Neural cell (in vitro differentiated cells): ENCODE data around the gene CLCN5. TPM values are rescaled to one million over a fixed set of nuclear protein-coding genes. Genes with fewer than 3 reads are reported as not detected.

Experiments
- H2AFZ ChIP-seq: fragments of 200-600, 300-800 bp; sonication (generic), shearing (Covaris generic); 2 replicates; pipeline ENCODE4 v1.6.0; 2014; ENCODE audit warnings: low read depth, mild to moderate bottlenecking, antibody characterized with exemption, low read length, moderate library complexity
- H3F3A ChIP-seq: fragments of 200-600 bp; shearing (Covaris generic); 2 replicates; pipeline ENCODE4 v1.6.1; 2016; ENCODE audit warnings: mild to moderate bottlenecking, moderate library complexity, mixed read lengths, antibody characterized with exemption, low read length; ENCODE audit not compliant: insufficient read depth, poor library complexity, severe bottlenecking
- H3K27ac ChIP-seq: fragments of 200-600, 300-800 bp; sonication (generic), shearing (Covaris generic); 2 replicates; pipeline ENCODE4 v1.5.1; 2014; ENCODE audit warnings: mild to moderate bottlenecking, low read length, moderate library complexity
- H3K27me3 ChIP-seq: fragments of 300-800, 200-600 bp; sonication (generic), shearing (Covaris generic); 2 replicates; pipeline ENCODE4 v1.6.0; 2014; ENCODE audit warnings: mild to moderate bottlenecking, low read depth, low read length, moderate library complexity; ENCODE audit not compliant: insufficient read depth
- H3K36me3 ChIP-seq: fragments of 300-800, 200-600 bp; sonication (generic), shearing (Covaris generic); 2 replicates; pipeline ENCODE4 v1.5.1; 2014; ENCODE audit warnings: mild to moderate bottlenecking, antibody characterized with exemption, low read length, moderate library complexity; ENCODE audit not compliant: insufficient read depth
- H3K4me2 ChIP-seq: fragments of 300-800, 200-600 bp; sonication (generic), shearing (Covaris generic); 2 replicates; pipeline ENCODE4 v1.6.0; 2014; ENCODE audit warnings: mild to moderate bottlenecking, low read length
- H3K4me3 ChIP-seq: fragments of 300-800, 200-600 bp; sonication (generic), shearing (Covaris generic); 2 replicates; pipeline ENCODE4 v1.5.1; 2014; ENCODE audit warnings: mild to moderate bottlenecking, low read length, moderate library complexity
- H3K79me2 ChIP-seq: fragments of 200-600 bp; shearing (Covaris generic); replicated peaks from 2 replicates; pipeline ENCODE4 v1.6.0; 2014; ENCODE audit warnings: mild to moderate bottlenecking, low read length, moderate library complexity; ENCODE audit not compliant: insufficient read depth
- H3K9ac ChIP-seq: fragments of 300-800, 200-600 bp; sonication (generic), shearing (Covaris generic); 2 replicates; pipeline ENCODE4 v1.6.1; 2016; ENCODE audit warnings: mild to moderate bottlenecking, low read length, mixed read lengths
- H3K9me2 ChIP-seq: fragments of 200-600 bp; shearing (Covaris generic); 2 replicates; pipeline ENCODE4 v1.6.1; 2016; ENCODE audit warnings: mild to moderate bottlenecking, low read length, mixed read lengths; ENCODE audit not compliant: insufficient read depth
- H3K9me3 ChIP-seq: fragments of 200-600, 300-800 bp; sonication (generic), shearing (Covaris generic); 2 replicates; pipeline ENCODE4 v1.6.1; 2016; ENCODE audit warnings: mild to moderate bottlenecking, mixed run types, low read length, moderate library complexity, mixed read lengths
- H4K20me1 ChIP-seq: fragments of 200-600 bp; shearing (Covaris generic); 2 replicates; pipeline ENCODE4 v1.6.1; 2016; ENCODE audit warnings: mild to moderate bottlenecking, mixed run types; ENCODE audit not compliant: insufficient read depth
- CTCF ChIP-seq: fragments of 450-650 bp; IDR thresholded peaks from 2 replicates; pipeline ENCODE4 v1.5.1; 2014; ENCODE audit warnings: antibody characterized with exemption, mild to moderate bottlenecking, moderate library complexity; ENCODE audit not compliant: poor library complexity, severe bottlenecking
- EP300 ChIP-seq: fragments of 450-650 bp; conservative IDR thresholded peaks from 2 replicates; pipeline ENCODE4 v1.6.1; 2014; ENCODE audit warnings: antibody characterized with exemption, mild to moderate bottlenecking, moderate library complexity; ENCODE audit not compliant: poor library complexity, severe bottlenecking
- EZH2 ChIP-seq: fragments of 200-600, 300-800 bp; shearing (Covaris generic), sonication (generic); IDR thresholded peaks from 2 replicates; pipeline ENCODE4 v1.6.1; 2014; ENCODE audit warnings: antibody characterized with exemption, low read length, borderline replicate concordance, mild to moderate bottlenecking; ENCODE audit not compliant: insufficient read depth, poor library complexity, severe bottlenecking
- MXI1 ChIP-seq: fragments of 450-650 bp; conservative IDR thresholded peaks from 2 replicates; pipeline ENCODE4 v1.6.1; 2014; ENCODE audit warnings: antibody characterized with exemption, mild to moderate bottlenecking; ENCODE audit not compliant: poor library complexity, severe bottlenecking
- POLR2AphosphoS5 ChIP-seq: IDR thresholded peaks from 2 replicates; pipeline ENCODE4 v1.6.1; 2012
- RAD21 ChIP-seq: fragments of 450-650 bp; conservative IDR thresholded peaks from 2 replicates; pipeline ENCODE4 v1.6.1; 2014; ENCODE audit warnings: antibody characterized with exemption, mild to moderate bottlenecking, moderate library complexity
- SMC3 ChIP-seq: fragments of 450-650 bp; conservative IDR thresholded peaks from 2 replicates; pipeline ENCODE4 v1.6.1; 2014; ENCODE audit warnings: antibody characterized with exemption, mild to moderate bottlenecking, moderate library complexity; ENCODE audit not compliant: poor library complexity
- TAF1 ChIP-seq: IDR thresholded peaks from 2 replicates; pipeline ENCODE4 v1.6.1; 2012; ENCODE audit warnings: low read depth
- polyA plus RNA-seq: library from polyadenylated mRNA; depleted of rRNA; stranded (reverse); fragments of >200 nt; gene quantifications from 2 replicates; pipeline ENCODE4 v1.2.3, GENCODE V29; 2014
- TF ChIP-seq, protein P1 (sequence below): IDR thresholded peaks from 2 replicates; pipeline ENCODE4 v1.6.1; 2012; ENCODE audit warnings: borderline replicate concordance

The CLCN5 gene
- polyA plus RNA-seq, 1 donor from 2014 or later = 13.1 TPM

- no peaks in the 10 kb centered on the region for H3K9me3 ChIP-seq
- H3K79me2 ChIP-seq = peaks cover 13% of the 10 kb centered on the region
- no peaks in the 10 kb centered on the region for H3F3A ChIP-seq
- H3K36me3 ChIP-seq = no peaks in the 10 kb centered on the region
- H3K27me3 ChIP-seq = no peaks in the 10 kb centered on the region
- TF ChIP-seq MXI1 (peak; percentile 33), EP300 (peak; percentile 78), SMC3 (peak; percentile 42), POLR2AphosphoS5 (peak; percentile 77), TAF1 (no peak), CTCF (peak; percentile 64), RAD21 (peak; percentile 55), EZH2 (no peak)
- TF ChIP-seq, protein P1, sequence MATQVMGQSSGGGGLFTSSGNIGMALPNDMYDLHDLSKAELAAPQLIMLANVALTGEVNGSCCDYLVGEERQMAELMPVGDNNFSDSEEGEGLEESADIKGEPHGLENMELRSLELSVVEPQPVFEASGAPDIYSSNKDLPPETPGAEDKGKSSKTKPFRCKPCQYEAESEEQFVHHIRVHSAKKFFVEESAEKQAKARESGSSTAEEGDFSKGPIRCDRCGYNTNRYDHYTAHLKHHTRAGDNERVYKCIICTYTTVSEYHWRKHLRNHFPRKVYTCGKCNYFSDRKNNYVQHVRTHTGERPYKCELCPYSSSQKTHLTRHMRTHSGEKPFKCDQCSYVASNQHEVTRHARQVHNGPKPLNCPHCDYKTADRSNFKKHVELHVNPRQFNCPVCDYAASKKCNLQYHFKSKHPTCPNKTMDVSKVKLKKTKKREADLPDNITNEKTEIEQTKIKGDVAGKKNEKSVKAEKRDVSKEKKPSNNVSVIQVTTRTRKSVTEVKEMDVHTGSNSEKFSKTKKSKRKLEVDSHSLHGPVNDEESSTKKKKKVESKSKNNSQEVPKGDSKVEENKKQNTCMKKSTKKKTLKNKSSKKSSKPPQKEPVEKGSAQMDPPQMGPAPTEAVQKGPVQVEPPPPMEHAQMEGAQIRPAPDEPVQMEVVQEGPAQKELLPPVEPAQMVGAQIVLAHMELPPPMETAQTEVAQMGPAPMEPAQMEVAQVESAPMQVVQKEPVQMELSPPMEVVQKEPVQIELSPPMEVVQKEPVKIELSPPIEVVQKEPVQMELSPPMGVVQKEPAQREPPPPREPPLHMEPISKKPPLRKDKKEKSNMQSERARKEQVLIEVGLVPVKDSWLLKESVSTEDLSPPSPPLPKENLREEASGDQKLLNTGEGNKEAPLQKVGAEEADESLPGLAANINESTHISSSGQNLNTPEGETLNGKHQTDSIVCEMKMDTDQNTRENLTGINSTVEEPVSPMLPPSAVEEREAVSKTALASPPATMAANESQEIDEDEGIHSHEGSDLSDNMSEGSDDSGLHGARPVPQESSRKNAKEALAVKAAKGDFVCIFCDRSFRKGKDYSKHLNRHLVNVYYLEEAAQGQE = peak; percentile 91
- H3K27ac ChIP-seq = peak overlapping the region; percentile 98
- no peaks in the 10 kb centered on the region for H4K20me1 ChIP-seq
- H3K4me3 ChIP-seq = peak overlapping the region; percentile 63
- no peaks in the 10 kb centered on the region for H3K9me2 ChIP-seq
- H2AFZ ChIP-seq = peak overlapping the region; percentile 14
- peak overlapping the region; percentile 96 for H3K4me2 ChIP-seq
- H3K9ac ChIP-seq = peak overlapping the region; percentile 82
These were observed 145.3 kb downstream of the CLCN5 start for GRCh38 chrX:50067435-50068284.

DNA sequence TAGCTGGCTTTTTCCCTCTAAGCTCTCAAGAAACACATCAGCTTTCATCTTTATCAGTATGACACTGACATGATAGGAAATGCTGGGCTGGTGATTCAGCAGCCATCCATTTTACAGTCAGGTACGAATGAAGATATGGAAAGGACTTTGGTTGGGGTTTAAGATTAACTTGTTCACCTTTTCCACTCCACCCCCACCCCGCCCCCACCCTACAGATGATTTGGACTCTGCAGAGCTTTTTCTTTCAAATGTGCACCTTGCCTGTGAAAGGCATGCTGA lies 145.8 kb downstream of the CLCN5 start:
- no peaks in the 10 kb centered on the region for H3F3A ChIP-seq
- H3K9me2 ChIP-seq = no peaks in the 10 kb centered on the region
- peak overlapping the region; percentile 63 for H3K4me3 ChIP-seq
- H3K9me3 ChIP-seq = no peaks in the 10 kb centered on the region
- TF ChIP-seq, protein P1 = no peak
- TF ChIP-seq POLR2AphosphoS5 = no peak
- no peak for TF ChIP-seq RAD21
- TF ChIP-seq MXI1 = no peak
- TF ChIP-seq EP300 = no peak
- no peak for TF ChIP-seq CTCF
- no peak for TF ChIP-seq SMC3
- no peak for TF ChIP-seq TAF1
- no peak for TF ChIP-seq EZH2
- H3K4me2 ChIP-seq = peak overlapping the region; percentile 59
- H3K36me3 ChIP-seq = no peaks in the 10 kb centered on the region
- no peak overlapping the region for H2AFZ ChIP-seq
- H3K27me3 ChIP-seq = no peaks in the 10 kb centered on the region
- peak overlapping the region; percentile 82 for H3K9ac ChIP-seq
- peaks cover 13% of the 10 kb centered on the region for H3K79me2 ChIP-seq
- H3K27ac ChIP-seq = peak overlapping the region; percentile 98
- no peaks in the 10 kb centered on the region for H4K20me1 ChIP-seq
